Sigmoid colon (tissue), 7 donors: ENCODE data around the gene RARA. TPM values are rescaled to one million over a fixed set of nuclear protein-coding genes. Genes with fewer than 3 reads are reported as not detected.
A peak's percentile ranks its signal among the peaks of the same experiment; 100 is the strongest.

ENCODE experiments used
- DNase-seq: peaks from one replicate; pipeline ENCODE4 v3.0.0-alpha.2; 2019
- H3K27ac ChIP-seq, 4 donors: fragments of 200-600 bp; sonication (generic); one replicate each; pipeline ENCODE4 v1.5.1; 2016 to 2019; ENCODE audit warnings: mild to moderate bottlenecking in 1 of 4
- H3K27me3 ChIP-seq, 3 donors: fragments of 200-600 bp; sonication (generic); one replicate each; pipeline ENCODE4 v1.5.1; 2019; ENCODE audit warnings: mild to moderate bottlenecking in 1 of 3
- H3K36me3 ChIP-seq, 4 donors: fragments of 200-600 bp; sonication (generic); one replicate each; pipeline ENCODE4 v1.5.1; 2016 to 2019
- H3K4me1 ChIP-seq, 4 donors: fragments of 200-600 bp; sonication (generic); one replicate each; pipeline ENCODE4 v1.5.1; 2017 to 2019
- H3K4me3 ChIP-seq, 4 donors: fragments of 200-600 bp; sonication (generic); one replicate each; pipeline ENCODE4 v1.5.1; 2017 to 2019; ENCODE audit warnings: mild to moderate bottlenecking in 2 of 4, moderate library complexity in 1 of 4
- H3K9me3 ChIP-seq, 4 donors: fragments of 200-600 bp in 3 of 4; sonication (generic) in 3 of 4; one replicate each; pipeline versions ENCODE4 v1.5.1 to v1.6.1; 2013 to 2019
- EP300 ChIP-seq, 4 donors: sonication (generic); formaldehyde crosslinking; IDR thresholded peaks; one replicate each; pipeline ENCODE4 v1.6.1; 2017; ENCODE audit warnings: antibody characterized with exemption in 4 of 4
- POLR2A ChIP-seq, 2 donors: fragments of 450-650 bp; IDR thresholded peaks; one replicate each; pipeline ENCODE4 v1.6.1; 2016; ENCODE audit warnings: antibody characterized with exemption in 2 of 2, mild to moderate bottlenecking in 2 of 2, moderate library complexity in 2 of 2
- POLR2AphosphoS5 ChIP-seq, 4 donors: sonication (generic); formaldehyde crosslinking; IDR thresholded peaks; one replicate each; pipeline ENCODE4 v1.6.1; 2017; ENCODE audit warnings: antibody characterized with exemption in 4 of 4
- WGBS, 2 donors: extraction: QIAGEN DNeasy Blood & Tissue Kit; methylation state at CpG; one replicate each; pipeline ENCODE4 v1.1.7; 2013; 5-methylcytosine and 5-hydroxymethylcytosine counted together
- intact Hi-C: fragments of 100-400 bp; cut with DNase I; formaldehyde crosslinking; loops from one replicate; pipeline ENCODE4 v1.15.1; 2023
- polyA plus RNA-seq, 3 donors: library from polyadenylated mRNA; stranded (reverse); fragments of 200-250 nt; gene quantifications; one replicate each; pipeline ENCODE4 v1.2.3, GENCODE V29; 2013
- total RNA-seq, 4 donors: library from RNA; depleted of rRNA; stranded (reverse); fragments of >200 nt; gene quantifications; one replicate each; pipeline ENCODE4 v1.1.0, GENCODE V29; 2016
- TF ChIP-seq, protein P1 (sequence below), 4 experiments: fragments of 450-650 bp in 3 of 4; fragments of 200-600 bp in 1 of 4; IDR thresholded peaks; one replicate each; pipeline ENCODE4 v1.5.1; 2016 to 2019; ENCODE audit warnings: antibody characterized with exemption in 4 of 4, mild to moderate bottlenecking in 3 of 4, moderate library complexity in 2 of 4
- donor health status: healthy with polysubstance abuse.
- donor health status: Bipolar disorder and iron deficiency.
- donor health status: healthy.

The RARA gene
- total and polyA plus RNA-seq, 7 donors: 15.8 to 29.6 (median 26.4) TPM

DNA sequence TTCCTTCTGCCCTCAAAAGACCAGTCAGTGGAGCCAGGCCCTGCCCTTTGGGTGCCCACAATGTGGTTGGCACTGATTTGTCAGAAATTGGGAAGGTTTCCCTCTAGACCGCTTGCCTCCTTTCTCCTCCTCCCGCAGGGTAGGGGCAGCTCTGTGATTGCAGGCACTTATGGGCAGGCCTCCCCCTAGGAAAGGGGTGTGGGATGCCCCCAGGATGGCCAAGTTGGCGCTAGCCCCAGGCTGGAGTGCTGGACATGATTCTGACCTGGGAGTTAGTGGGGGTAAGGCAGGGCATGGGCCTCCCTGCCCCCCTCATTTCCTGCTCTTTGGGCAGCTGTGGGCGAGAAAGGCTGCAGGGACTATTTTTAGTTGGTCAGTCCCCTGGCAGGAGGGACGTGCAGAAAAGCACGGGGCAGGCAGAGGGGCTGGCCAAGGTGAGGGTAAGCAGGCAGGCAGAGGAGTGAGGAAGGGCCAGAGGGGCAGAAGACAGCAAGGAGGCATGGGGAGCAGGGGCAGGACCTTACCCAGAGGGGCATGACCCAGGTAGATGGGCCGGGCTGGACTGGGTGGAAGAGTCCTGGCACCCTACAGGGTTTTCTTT, 3.3 kb downstream of the RARA start:
- Histone ChIP-seq H3K4me1 (peaks cover 0 to 100% (median 97%) of the 10 kb centered on the region in 4 donors), H3K27me3 (no peaks in the 10 kb centered on the region), H3K9me3 (no peaks in the 10 kb centered on the region), H3K36me3 (no peaks in the 10 kb centered on the region), H3K27ac (peak overlapping the region; percentile 76 to 96 (median 84)), H3K4me3 (no peak overlapping the region)
- DNase-seq: peak; percentile 68
- intact Hi-C loops: no loop called here
- TF ChIP-seq POLR2A (IDR thresholded peaks at IDR 0.05) (no peak), EP300 (IDR thresholded peaks at IDR 0.05) (peak in 1 of 4 donors; percentile 41), POLR2AphosphoS5 (IDR thresholded peaks at IDR 0.05) (peak in 1 of 4 donors; percentile 56)
- TF ChIP-seq, protein P1, sequence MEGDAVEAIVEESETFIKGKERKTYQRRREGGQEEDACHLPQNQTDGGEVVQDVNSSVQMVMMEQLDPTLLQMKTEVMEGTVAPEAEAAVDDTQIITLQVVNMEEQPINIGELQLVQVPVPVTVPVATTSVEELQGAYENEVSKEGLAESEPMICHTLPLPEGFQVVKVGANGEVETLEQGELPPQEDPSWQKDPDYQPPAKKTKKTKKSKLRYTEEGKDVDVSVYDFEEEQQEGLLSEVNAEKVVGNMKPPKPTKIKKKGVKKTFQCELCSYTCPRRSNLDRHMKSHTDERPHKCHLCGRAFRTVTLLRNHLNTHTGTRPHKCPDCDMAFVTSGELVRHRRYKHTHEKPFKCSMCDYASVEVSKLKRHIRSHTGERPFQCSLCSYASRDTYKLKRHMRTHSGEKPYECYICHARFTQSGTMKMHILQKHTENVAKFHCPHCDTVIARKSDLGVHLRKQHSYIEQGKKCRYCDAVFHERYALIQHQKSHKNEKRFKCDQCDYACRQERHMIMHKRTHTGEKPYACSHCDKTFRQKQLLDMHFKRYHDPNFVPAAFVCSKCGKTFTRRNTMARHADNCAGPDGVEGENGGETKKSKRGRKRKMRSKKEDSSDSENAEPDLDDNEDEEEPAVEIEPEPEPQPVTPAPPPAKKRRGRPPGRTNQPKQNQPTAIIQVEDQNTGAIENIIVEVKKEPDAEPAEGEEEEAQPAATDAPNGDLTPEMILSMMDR (IDR thresholded peaks at IDR 0.05): no peak
- WGBS, 2 donors: 58 to 77% methylated on average over 7 of the region's 7 CpGs

DNA sequence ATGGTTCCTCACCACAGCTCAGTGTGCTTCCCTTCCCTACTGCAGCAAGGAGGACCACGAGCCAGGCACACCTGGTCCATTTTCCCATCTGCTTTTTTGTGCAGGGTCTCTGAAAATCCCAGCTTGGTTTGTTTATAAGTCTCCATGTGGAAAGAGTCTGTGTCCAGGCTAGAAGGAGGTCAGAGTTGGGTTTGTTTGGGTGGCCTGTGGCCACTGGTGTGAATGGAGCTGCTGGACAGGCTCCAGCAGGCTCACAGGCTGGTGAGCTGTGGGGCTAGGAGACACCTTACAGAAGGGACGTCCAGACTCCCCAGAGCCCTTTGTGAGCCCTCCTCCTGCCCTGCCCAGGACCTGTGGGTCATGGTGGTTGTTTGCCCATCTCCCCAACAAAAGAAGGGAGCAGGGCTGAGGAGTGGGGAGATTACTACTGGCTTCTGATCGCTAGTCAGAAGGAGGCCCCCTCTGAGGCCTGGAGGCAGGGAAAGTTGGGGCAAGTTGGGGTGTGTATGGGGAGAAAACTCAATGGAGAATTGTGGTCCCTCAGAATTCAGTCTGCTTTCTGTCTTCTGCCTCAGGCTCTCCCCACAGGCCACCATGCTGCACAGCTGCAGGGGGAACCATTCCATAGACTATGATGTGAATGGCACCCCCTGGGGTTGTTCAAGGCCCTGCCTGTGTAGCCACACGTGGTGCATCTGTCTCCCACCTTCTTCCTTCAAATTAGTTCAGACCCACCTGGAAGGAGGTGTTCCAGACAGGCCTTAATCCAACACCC, 4.1 kb downstream of the RARA start:
- WGBS, 2 donors: 76 to 77% methylated on average over 4 of the region's 4 CpGs
- Histone ChIP-seq H3K36me3 (no peaks in the 10 kb centered on the region), H3K9me3 (no peaks in the 10 kb centered on the region), H3K4me1 (peaks cover 0 to 98% (median 94%) of the 10 kb centered on the region in 4 donors), H3K27ac (peak overlapping the region; percentile 76 to 96 (median 84)), H3K4me3 (no peak overlapping the region), H3K27me3 (no peaks in the 10 kb centered on the region)
- intact Hi-C loops: no loop called here
- TF ChIP-seq EP300 (IDR thresholded peaks at IDR 0.05) (no peak), POLR2A (IDR thresholded peaks at IDR 0.05) (no peak), POLR2AphosphoS5 (IDR thresholded peaks at IDR 0.05) (no peak)
- TF ChIP-seq, protein P1 (IDR thresholded peaks at IDR 0.05): no peak
- peak; percentile 58 for DNase-seq

DNA sequence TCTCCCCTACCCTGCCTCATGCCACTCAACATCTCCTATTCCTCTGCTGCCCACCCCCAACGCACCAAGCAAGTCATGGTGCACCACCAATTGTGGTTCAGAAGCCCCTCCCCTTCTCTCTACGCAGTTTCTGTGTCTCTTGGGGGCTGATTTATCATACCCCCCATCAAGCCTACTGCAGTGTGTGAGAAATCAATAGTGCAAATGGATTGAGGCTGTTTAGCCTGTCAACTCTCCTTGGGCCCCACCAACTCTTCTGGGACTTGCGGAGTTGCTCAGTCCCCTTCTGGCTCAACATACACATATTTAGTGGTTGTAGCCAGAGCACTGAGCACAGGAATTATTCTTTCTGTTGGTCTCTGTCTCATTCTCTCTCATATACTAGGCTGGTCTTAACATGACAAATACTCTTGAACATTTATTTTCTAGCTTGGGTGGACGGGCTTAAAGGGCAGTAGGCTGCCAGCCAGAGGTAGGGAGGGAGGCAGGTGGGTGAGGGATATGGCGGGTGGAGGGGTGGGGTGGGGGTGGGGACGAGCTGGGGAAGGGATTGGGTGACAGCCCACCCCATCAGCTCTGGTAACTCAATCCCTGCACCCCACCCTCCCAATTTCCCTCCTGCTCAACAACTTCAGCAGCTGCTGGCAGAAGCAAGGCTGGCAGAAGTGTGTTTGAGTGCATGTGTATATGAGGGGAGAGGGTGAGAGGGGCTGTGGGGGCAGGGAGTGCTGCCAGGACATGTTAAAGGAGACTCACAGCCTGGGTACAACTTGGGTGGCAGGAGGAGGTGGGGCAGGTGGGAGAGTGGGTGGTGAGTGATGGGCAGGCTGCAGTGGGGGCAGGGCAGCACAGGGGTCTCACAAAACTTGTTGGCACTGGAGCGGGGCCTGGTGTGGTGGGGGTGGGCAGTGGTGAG, 4.9 kb downstream of the RARA start:
- Histone ChIP-seq H3K4me3 (no peak overlapping the region), H3K36me3 (no peaks in the 10 kb centered on the region), H3K4me1 (peaks cover 0 to 96% (median 91%) of the 10 kb centered on the region in 4 donors), H3K27ac (peak overlapping the region; percentile 76 to 96 (median 84)), H3K27me3 (no peaks in the 10 kb centered on the region), H3K9me3 (no peaks in the 10 kb centered on the region)
- intact Hi-C loops: no loop called here
- no peak for TF ChIP-seq POLR2AphosphoS5 (IDR thresholded peaks at IDR 0.05)
- no peak for TF ChIP-seq EP300 (IDR thresholded peaks at IDR 0.05)
- no peak for TF ChIP-seq POLR2A (IDR thresholded peaks at IDR 0.05)
- TF ChIP-seq, protein P1 (IDR thresholded peaks at IDR 0.05): no peak
- 65 to 74% methylated on average over 7 of the region's 7 CpGs for WGBS, 2 donors
- DNase-seq: no peak

DNA sequence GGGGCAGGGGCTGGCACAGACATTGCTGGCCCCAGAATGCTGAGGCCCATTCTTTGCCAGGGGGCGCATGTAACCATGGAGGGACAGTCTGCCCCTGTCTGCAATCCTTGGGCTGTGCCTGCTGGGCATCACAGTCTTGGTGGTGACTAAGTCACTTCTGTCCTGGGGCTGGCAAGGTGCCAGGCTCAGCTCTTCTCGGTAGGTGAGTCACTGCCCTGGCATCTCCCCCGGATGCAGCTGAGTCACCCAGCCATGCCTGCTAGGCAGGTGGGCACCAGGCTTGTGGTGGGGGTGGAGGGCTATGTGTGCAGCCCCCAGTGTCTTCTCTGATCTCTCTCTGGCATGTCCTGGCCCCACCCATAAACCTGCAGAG, 5.6 kb downstream of the RARA start:
- WGBS, 2 donors: 21 to 33% methylated on average over 3 of the region's 3 CpGs
- intact Hi-C loops: no loop called here
- Histone ChIP-seq H3K27me3 (no peaks in the 10 kb centered on the region), H3K9me3 (no peaks in the 10 kb centered on the region), H3K4me1 (peaks cover 0 to 96% (median 91%) of the 10 kb centered on the region in 4 donors), H3K36me3 (no peaks in the 10 kb centered on the region), H3K27ac (peak overlapping the region; percentile 76 to 96 (median 84)), H3K4me3 (no peak overlapping the region)
- TF ChIP-seq POLR2A (IDR thresholded peaks at IDR 0.05) (no peak), POLR2AphosphoS5 (IDR thresholded peaks at IDR 0.05) (peak in 3 of 4 donors; percentile 40 to 82 (median 48)), EP300 (IDR thresholded peaks at IDR 0.05) (peak in 1 of 4 donors; percentile 33)
- DNase-seq: peak; percentile 92
